PC-3 (cell line): ENCODE data around the gene SLC25A47. TPM values are rescaled to one million over a fixed set of nuclear protein-coding genes. Genes with fewer than 3 reads are reported as not detected.

Experiments
- ATAC-seq: fragments of 200-7000 bp; cut with Tn5 transposase; 2 replicates; pipeline ENCODE4 v1.9.1; 2020; ENCODE audit warnings: mild to moderate bottlenecking, moderate library complexity
- BruUV-seq: library from RNA; stranded (reverse); fragments of 400-500 nt; replicated peaks from 2 replicates; lab custom pipeline; 2021; lab: Mats Ljungman, UMichigan
- CTCF ChIA-PET: fragments of 300-600 bp; sonication (Branson Sonifier 250); formaldehyde crosslinking; loops from one replicate; lab custom pipeline; 2022; ENCODE audit warnings: antibody characterized with exemption; lab: Charles Lee
- POLR2A ChIA-PET: fragments of 300-600 bp; sonication (Branson Sonifier 250); formaldehyde crosslinking; loops from one replicate; lab custom pipeline; 2022; ENCODE audit warnings: antibody characterized with exemption; ENCODE audit not compliant: unreplicated experiment; lab: Charles Lee
- DNase-seq: peaks from one replicate; pipeline ENCODE4 v3.0.0-alpha.2; 2015
- H2AFZ ChIP-seq: fragments of 300-600 bp; sonication (generic); 2 replicates; pipeline ENCODE4 v1.6.0; 2016; ENCODE audit warnings: antibody characterized with exemption, low read length
- H3F3A ChIP-seq: fragments of 300-600 bp; sonication (generic); one replicate; pipeline ENCODE4 v1.6.0; 2017; ENCODE audit warnings: antibody characterized with exemption, low read length, control low read depth, mild to moderate bottlenecking; ENCODE audit not compliant: unreplicated experiment
- H3K27ac ChIP-seq: fragments of 300-600 bp; sonication (generic); 2 replicates; pipeline ENCODE4 v1.5.1; 2016; ENCODE audit warnings: mild to moderate bottlenecking, low read length
- H3K27me3 ChIP-seq: fragments of 300-600 bp; sonication (generic); 2 replicates; pipeline ENCODE4 v1.6.1; 2016; ENCODE audit warnings: low read length, mixed read lengths
- H3K36me3 ChIP-seq: fragments of 300-600 bp; sonication (generic); 2 replicates; pipeline ENCODE4 v1.6.1; 2016; ENCODE audit warnings: low read depth, mixed run types, low read length, mixed read lengths
- H3K4me1 ChIP-seq: fragments of 300-600 bp; sonication (generic); 2 replicates; pipeline ENCODE4 v1.5.1; 2016; ENCODE audit warnings: low read length; ENCODE audit not compliant: insufficient read depth
- H3K4me2 ChIP-seq: fragments of 300-600 bp; sonication (generic); 2 replicates; pipeline ENCODE4 v1.6.0; 2016; ENCODE audit warnings: low read length
- H3K4me3 ChIP-seq: fragments of 300-600 bp; sonication (generic); 2 replicates; pipeline ENCODE4 v1.5.1; 2016; ENCODE audit warnings: mild to moderate bottlenecking, low read length, mixed read lengths
- H3K79me2 ChIP-seq: fragments of 300-600 bp; sonication (generic); 2 replicates; pipeline ENCODE4 v1.6.1; 2017; ENCODE audit warnings: low read length, mixed read lengths
- H3K9ac ChIP-seq: fragments of 300-600 bp; sonication (generic); 2 replicates; pipeline ENCODE4 v1.6.0; 2016; ENCODE audit warnings: mild to moderate bottlenecking, low read length
- H3K9me2 ChIP-seq: fragments of 300-600 bp; sonication (generic); replicated peaks from 2 replicates; pipeline ENCODE4 v1.6.1; 2016; ENCODE audit warnings: mixed run types, low read length, mixed read lengths
- H3K9me3 ChIP-seq: fragments of 300-600 bp; sonication (generic); 2 replicates; pipeline ENCODE4 v1.6.1; 2016; ENCODE audit warnings: low read length, mixed read lengths
- H4K20me1 ChIP-seq: fragments of 300-600 bp; sonication (generic); 2 replicates; pipeline ENCODE4 v1.6.1; 2016; ENCODE audit warnings: low read length, mixed read lengths
- CTCF ChIP-seq: fragments of 300-600 bp; sonication (generic); conservative IDR thresholded peaks from 2 replicates; pipeline ENCODE4 v1.5.1; 2017; ENCODE audit warnings: antibody characterized with exemption, low read depth, mild to moderate bottlenecking, low read length
- EZH2 ChIP-seq: fragments of 300-600 bp; sonication (generic); IDR thresholded peaks from one replicate; pipeline ENCODE4 v1.6.1; 2017; ENCODE audit warnings: antibody characterized with exemption, mild to moderate bottlenecking, low read length; ENCODE audit not compliant: unreplicated experiment
- EZH2phosphoT487 ChIP-seq: fragments of 300-600 bp; sonication (generic); IDR thresholded peaks from 2 replicates; pipeline ENCODE4 v1.6.1; 2018; ENCODE audit warnings: mild to moderate bottlenecking, antibody characterized with exemption, low read length, borderline replicate concordance
- intact Hi-C: fragments of 100-400 bp; cut with micrococcal nuclease; formaldehyde crosslinking; loops from 2 replicates; pipeline ENCODE4 v1.9.0; 2023
- total RNA-seq: library from RNA; depleted of rRNA; stranded (reverse); fragments of >200 nt; gene quantifications from 2 replicates; pipeline ENCODE4 v1.2.3, GENCODE V29; 2014

The SLC25A47 gene
- total RNA-seq, 1 experiment from 2014 or later: 0.07 TPM

DNA sequence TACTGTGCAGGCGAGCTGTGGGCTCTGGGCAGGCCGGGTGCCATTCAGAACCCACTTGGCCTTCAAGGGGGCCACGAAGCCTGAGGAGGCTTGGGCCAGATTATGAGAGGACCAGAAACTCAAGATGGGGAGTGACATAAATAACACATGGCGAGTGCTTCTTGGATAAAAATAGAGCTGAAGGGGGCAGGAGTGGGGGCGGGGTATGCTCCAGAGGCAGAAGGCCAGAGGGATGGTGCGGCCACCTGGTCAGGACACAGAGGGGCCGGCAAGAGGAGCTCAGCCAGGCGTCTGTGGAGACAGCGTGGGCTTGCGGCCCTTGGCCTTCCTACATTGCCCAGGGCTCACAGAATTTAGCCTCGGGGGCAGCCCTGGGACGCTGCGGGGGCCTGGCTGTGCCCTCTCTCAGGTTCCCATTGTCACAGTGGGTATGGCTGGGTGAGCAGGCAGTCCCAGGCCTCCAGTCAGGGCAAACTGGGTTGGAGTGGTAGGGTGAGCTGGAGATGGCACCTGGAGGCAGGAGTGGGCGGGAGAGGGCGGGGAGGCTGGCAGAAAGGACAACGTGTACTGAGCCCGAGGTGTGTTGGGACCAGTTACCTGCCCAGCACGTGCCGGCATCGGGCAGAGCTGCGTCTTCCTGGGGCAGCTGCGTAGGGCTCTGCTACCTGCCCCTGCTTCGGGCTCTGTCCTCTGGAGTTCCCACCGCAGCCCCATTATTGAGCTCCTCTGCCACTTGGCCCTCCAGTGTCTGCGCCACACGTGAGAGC is 9.5 kb upstream of the SLC25A47 start:
- POLR2A ChIA-PET: no interaction called here
- H3K36me3 ChIP-seq: no peaks in the 10 kb centered on the region
- CTCF ChIA-PET: no interaction called here
- ATAC-seq: no peak
- no peaks in the 10 kb centered on the region for H3K79me2 ChIP-seq
- intact Hi-C loops: no loop called here
- TF ChIP-seq EZH2phosphoT487 (no peak), CTCF (no peak), EZH2 (no peak)
- no peaks in the 10 kb centered on the region for H3K9me3 ChIP-seq
- H3F3A ChIP-seq: no peaks in the 10 kb centered on the region
- H3K4me2 ChIP-seq: no peak overlapping the region
- no peaks in the 10 kb centered on the region for H4K20me1 ChIP-seq
- no peaks in the 10 kb centered on the region for H3K27me3 ChIP-seq
- H3K27ac ChIP-seq: no peak overlapping the region
- H2AFZ ChIP-seq: no peak overlapping the region
- no TSS peak for BruUV-seq
- H3K4me1 ChIP-seq: no peaks in the 10 kb centered on the region
- H3K4me3 ChIP-seq: no peak overlapping the region
- no peak for DNase-seq
- no peaks in the 10 kb centered on the region for H3K9me2 ChIP-seq
- H3K9ac ChIP-seq: no peak overlapping the region

DNA sequence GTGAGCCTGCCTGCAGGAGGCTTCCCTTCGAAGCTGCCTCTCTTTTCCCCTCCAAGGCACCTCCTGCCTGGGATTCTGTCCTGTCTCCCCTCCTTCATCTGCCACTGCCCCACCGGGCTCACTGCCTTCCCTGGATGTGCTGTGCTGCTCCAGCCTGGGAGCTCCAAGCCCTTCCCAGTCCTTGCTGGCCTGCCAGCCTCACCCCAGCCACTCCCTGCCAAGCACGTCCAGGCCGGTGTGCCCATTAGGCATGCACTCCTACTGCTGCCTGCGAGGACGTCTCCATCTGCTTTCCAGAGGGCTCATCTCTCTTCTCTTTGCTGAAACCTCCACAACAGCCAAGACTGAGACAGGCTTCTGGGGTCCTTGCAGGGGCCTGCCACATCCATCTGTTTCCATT is 8.4 kb upstream of the SLC25A47 start:
- no peaks in the 10 kb centered on the region for H3F3A ChIP-seq
- TF ChIP-seq CTCF (no peak), EZH2phosphoT487 (no peak), EZH2 (no peak)
- no peaks in the 10 kb centered on the region for H3K9me2 ChIP-seq
- no peak overlapping the region for H3K27ac ChIP-seq
- no peaks in the 10 kb centered on the region for H3K36me3 ChIP-seq
- no peak overlapping the region for H2AFZ ChIP-seq
- CTCF ChIA-PET: no interaction called here
- BruUV-seq: no TSS peak
- ATAC-seq (no peak), DNase-seq (no peak)
- H4K20me1 ChIP-seq: no peaks in the 10 kb centered on the region
- no peak overlapping the region for H3K4me2 ChIP-seq
- H3K27me3 ChIP-seq: no peaks in the 10 kb centered on the region
- intact Hi-C loops: no loop called here
- no peak overlapping the region for H3K9ac ChIP-seq
- no peaks in the 10 kb centered on the region for H3K9me3 ChIP-seq
- no peak overlapping the region for H3K4me3 ChIP-seq
- POLR2A ChIA-PET: no interaction called here
- no peaks in the 10 kb centered on the region for H3K4me1 ChIP-seq
- H3K79me2 ChIP-seq: no peaks in the 10 kb centered on the region

DNA sequence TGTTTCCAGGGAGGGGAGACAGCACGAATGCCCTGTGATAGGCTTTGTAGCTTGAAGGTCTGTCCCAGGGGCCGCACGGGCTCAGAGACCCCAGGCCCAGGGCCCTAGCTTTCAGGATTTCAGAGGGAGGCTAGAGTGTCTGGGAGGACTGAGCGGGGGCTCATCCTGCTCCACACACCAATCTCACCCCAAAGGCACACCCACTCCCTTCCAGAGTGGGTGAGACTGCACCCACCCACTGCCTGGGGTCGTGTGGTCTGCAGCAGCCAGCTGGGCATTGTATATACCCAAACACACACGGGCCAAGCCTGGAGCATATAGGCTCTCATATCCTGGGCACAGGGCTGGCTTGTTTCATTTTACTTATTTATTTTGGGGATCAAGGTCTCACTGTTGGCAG is 5.8 kb upstream of the SLC25A47 start:
- Histone ChIP-seq H3K9ac (no peak overlapping the region), H3K27ac (no peak overlapping the region), H3K9me2 (no peaks in the 10 kb centered on the region), H3K4me1 (no peaks in the 10 kb centered on the region), H3K79me2 (no peaks in the 10 kb centered on the region), H3K4me3 (no peak overlapping the region), H3K27me3 (no peaks in the 10 kb centered on the region), H4K20me1 (no peaks in the 10 kb centered on the region), H3F3A (no peaks in the 10 kb centered on the region), H3K9me3 (no peaks in the 10 kb centered on the region), H3K4me2 (no peak overlapping the region), H2AFZ (no peak overlapping the region), H3K36me3 (no peaks in the 10 kb centered on the region)
- DNase-seq (no peak), ATAC-seq (no peak)
- ChIA-PET POLR2A (no interaction called here), CTCF (no interaction called here)
- intact Hi-C loops: no loop called here
- BruUV-seq: no TSS peak
- TF ChIP-seq EZH2phosphoT487 (no peak), EZH2 (no peak), CTCF (no peak)
